LNCAP (cell line): Measurements from ENCODE around the gene FBXW7.

Experiments
- CTCF ChIP-seq: fragments of 450-650 bp; IDR thresholded peaks from 2 replicates; pipeline ENCODE4 v1.5.1; 2017; ENCODE audit warnings: mild to moderate bottlenecking

FBXW7 gene

GRCh38 chr4:152323221-152323620 lies 212.7 kb downstream of the FBXW7 start:
- no peak for TF ChIP-seq CTCF

- TF ChIP-seq CTCF, result no peak
These were observed 213.2 kb downstream of the FBXW7 start for GRCh38 chr4:152322656-152323055.

GRCh38 chr4:152321923-152322322 lies 214.0 kb downstream of the FBXW7 start:
- TF ChIP-seq CTCF, result no peak

GRCh38 chr4:152321398-152321797 lies 214.5 kb downstream of the FBXW7 start:
- no peak for TF ChIP-seq CTCF

GRCh38 chr4:152316969-152317368 lies 218.9 kb downstream of the FBXW7 start:
- TF ChIP-seq CTCF, result no peak

GRCh38 chr4:152310257-152310656 lies 225.6 kb downstream of the FBXW7 start:
- no peak for TF ChIP-seq CTCF

GRCh38 chr4:152309418-152309817 lies 226.5 kb downstream of the FBXW7 start:
- TF ChIP-seq CTCF, result no peak

GRCh38 chr4:152308951-152309350 lies 226.9 kb downstream of the FBXW7 start:
- TF ChIP-seq CTCF, result no peak
